Vagina (tissue), 2 donors: Measurements from ENCODE around the gene R3HDM2. TPM values are rescaled to one million over a fixed set of nuclear protein-coding genes. Genes with fewer than 3 reads are reported as not detected.

Experiments
- DNase-seq, 2 donors: peaks; one replicate each; pipeline ENCODE4 v3.0.0-alpha.2; 2017; ENCODE audit errors: extremely low spot score in 2 of 2
- H3K27ac ChIP-seq: fragments of 200-600 bp; sonication (generic); one replicate; pipeline ENCODE4 v1.5.1; 2019
- H3K27me3 ChIP-seq: fragments of 200-600 bp; sonication (generic); one replicate; pipeline ENCODE4 v1.5.1; 2019
- H3K36me3 ChIP-seq, 2 donors: fragments of 200-600 bp; sonication (generic); one replicate each; pipeline ENCODE4 v1.5.1; 2017 to 2019
- H3K4me1 ChIP-seq: fragments of 200-600 bp; sonication (generic); one replicate; pipeline ENCODE4 v1.5.1; 2019
- H3K4me3 ChIP-seq, 2 donors: fragments of 200-600 bp; sonication (generic); 1 replicate in 1 of 2; 2 replicates in 1 of 2; pipeline ENCODE4 v1.5.1; 2016 to 2019
- H3K9me3 ChIP-seq: fragments of 200-600 bp; sonication (generic); one replicate; pipeline ENCODE4 v1.5.1; 2019
- POLR2A ChIP-seq, 2 donors: fragments of 450-650 bp; IDR thresholded peaks; one replicate each; pipeline ENCODE4 v1.6.1; 2017; ENCODE audit warnings: antibody characterized with exemption in 2 of 2, mild to moderate bottlenecking in 2 of 2, moderate library complexity in 2 of 2
- POLR2AphosphoS5 ChIP-seq, 2 donors: sonication (generic); formaldehyde crosslinking; IDR thresholded peaks; one replicate each; pipeline ENCODE4 v1.9.0; 2017; ENCODE audit warnings: antibody characterized with exemption in 2 of 2, mild to moderate bottlenecking in 2 of 2, low read depth in 1 of 2; ENCODE audit not compliant: insufficient read depth in 1 of 2
- intact Hi-C: fragments of 100-400 bp; cut with DNase I; formaldehyde crosslinking; loops from one replicate; pipeline ENCODE4 v1.15.1; 2023
- total RNA-seq: library from RNA; depleted of rRNA; stranded (reverse); fragments of >200 nt; gene quantifications from one replicate; pipeline ENCODE4 v1.2.3, GENCODE V29; 2016
- TF ChIP-seq, protein P1 (sequence below), 3 experiments: fragments of 450-650 bp in 2 of 3; fragments of 200-600 bp in 1 of 3; sonication (generic) in 1 of 3; IDR thresholded peaks; one replicate each; pipeline ENCODE4 v1.5.1; 2017 to 2019; ENCODE audit warnings: antibody characterized with exemption in 3 of 3, mild to moderate bottlenecking in 2 of 3, moderate library complexity in 2 of 3

Gene R3HDM2
- total RNA-seq, 1 donor from 2014 or later: 44.2 TPM

DNA sequence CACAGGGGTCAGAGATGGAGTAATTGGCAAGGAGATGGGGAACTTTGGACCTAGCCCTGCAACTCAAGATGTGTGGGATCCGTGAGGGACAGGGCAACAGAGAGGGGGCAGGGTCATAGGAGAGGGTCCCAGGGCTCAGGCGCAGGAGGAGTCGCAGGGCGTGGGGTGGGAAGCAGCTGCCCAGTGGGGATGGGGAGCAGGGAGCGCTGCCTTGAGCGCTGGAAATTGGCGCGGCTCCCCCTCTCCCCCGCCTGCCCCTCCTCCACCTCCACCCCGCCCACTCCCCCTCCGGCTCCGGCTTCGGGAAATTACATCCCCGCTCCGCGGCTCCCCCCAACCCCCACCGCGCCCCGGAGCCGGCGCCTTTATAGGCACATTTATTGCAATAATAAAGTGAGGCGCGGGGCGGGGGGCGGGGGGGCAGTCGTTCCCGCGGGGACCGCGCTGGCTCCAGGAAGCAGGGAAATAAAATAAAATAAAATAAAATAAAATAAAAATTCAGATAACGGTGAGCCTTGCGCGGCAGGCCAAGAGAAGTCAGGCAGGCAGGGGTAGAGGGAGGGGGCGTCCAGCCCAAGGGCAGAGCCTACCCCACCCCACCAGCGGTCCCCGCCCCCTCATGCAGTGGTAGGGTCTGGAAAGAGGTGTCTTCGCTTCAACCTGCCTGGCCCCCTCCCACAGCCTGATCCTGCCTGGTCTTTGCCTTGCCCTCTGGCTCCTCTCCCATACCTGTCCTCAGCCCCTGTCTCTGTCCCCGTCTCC, 210.7 kb downstream of the R3HDM2 start:
- TF ChIP-seq POLR2AphosphoS5 (IDR thresholded peaks at IDR 0.05; ENCODE audit: insufficient read depth in 1 of 2, low read depth in 1 of 2) (no peak), POLR2A (IDR thresholded peaks at IDR 0.05) (no peak)
- TF ChIP-seq, protein P1, sequence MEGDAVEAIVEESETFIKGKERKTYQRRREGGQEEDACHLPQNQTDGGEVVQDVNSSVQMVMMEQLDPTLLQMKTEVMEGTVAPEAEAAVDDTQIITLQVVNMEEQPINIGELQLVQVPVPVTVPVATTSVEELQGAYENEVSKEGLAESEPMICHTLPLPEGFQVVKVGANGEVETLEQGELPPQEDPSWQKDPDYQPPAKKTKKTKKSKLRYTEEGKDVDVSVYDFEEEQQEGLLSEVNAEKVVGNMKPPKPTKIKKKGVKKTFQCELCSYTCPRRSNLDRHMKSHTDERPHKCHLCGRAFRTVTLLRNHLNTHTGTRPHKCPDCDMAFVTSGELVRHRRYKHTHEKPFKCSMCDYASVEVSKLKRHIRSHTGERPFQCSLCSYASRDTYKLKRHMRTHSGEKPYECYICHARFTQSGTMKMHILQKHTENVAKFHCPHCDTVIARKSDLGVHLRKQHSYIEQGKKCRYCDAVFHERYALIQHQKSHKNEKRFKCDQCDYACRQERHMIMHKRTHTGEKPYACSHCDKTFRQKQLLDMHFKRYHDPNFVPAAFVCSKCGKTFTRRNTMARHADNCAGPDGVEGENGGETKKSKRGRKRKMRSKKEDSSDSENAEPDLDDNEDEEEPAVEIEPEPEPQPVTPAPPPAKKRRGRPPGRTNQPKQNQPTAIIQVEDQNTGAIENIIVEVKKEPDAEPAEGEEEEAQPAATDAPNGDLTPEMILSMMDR (IDR thresholded peaks at IDR 0.05): no peak
- no peak for DNase-seq
- H3K27ac ChIP-seq: no peak overlapping the region
- H3K36me3 ChIP-seq: no peaks in the 10 kb centered on the region
- H3K4me1 ChIP-seq: peaks cover 36% of the 10 kb centered on the region
- no peaks in the 10 kb centered on the region for H3K9me3 ChIP-seq
- intact Hi-C loops: no loop called here
- peaks cover 7% of the 10 kb centered on the region for H3K27me3 ChIP-seq
- H3K4me3 ChIP-seq: no peak overlapping the region

DNA sequence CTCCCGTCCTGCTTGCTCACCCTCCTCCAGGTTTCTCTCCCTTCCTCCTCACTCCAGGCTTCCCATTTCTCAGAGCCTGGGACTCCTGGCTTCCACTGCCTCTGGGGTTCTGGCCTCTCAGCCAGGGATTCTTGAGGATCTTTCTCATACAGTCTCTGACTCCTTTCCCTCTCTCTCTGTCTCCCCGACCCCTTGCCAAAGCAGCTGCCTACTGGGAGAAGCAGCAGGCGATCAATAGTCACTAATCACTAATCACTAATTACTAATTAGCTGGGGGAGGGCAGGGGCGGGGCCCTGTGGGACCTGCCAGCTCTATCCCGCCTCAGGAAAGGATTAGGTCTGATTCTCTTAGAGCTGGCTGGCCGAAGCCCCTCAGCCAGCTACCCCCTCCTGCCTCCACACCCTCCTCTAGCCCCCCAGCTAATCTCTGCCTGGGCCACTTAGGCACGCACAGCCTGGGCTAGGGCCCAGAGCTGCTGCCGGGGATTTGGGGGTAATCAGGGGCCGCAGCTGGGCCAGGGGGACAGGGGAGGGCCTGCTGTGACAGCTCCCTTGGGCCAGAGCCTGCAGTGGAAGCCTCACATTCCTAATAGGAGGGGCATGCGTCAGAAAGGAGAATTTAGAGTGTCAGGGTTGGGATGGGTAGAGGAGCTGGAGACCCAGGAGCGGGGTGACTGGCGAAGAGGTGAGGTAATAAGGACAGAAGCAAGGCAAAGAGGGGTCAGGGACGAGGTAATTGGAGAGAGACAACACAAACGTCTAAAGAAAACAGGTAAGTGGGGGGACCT, 211.4 kb downstream of the R3HDM2 start:
- no peaks in the 10 kb centered on the region for H3K36me3 ChIP-seq
- peaks cover 35% of the 10 kb centered on the region for H3K4me1 ChIP-seq
- no peak overlapping the region for H3K4me3 ChIP-seq
- intact Hi-C loops: no loop called here
- DNase-seq: no peak
- H3K9me3 ChIP-seq: no peaks in the 10 kb centered on the region
- TF ChIP-seq POLR2AphosphoS5 (IDR thresholded peaks at IDR 0.05; ENCODE audit: insufficient read depth in 1 of 2, low read depth in 1 of 2) (no peak), POLR2A (IDR thresholded peaks at IDR 0.05) (no peak)
- TF ChIP-seq, protein P1 (IDR thresholded peaks at IDR 0.05): no peak
- H3K27me3 ChIP-seq: peaks cover 7% of the 10 kb centered on the region
- H3K27ac ChIP-seq: no peak overlapping the region

DNA sequence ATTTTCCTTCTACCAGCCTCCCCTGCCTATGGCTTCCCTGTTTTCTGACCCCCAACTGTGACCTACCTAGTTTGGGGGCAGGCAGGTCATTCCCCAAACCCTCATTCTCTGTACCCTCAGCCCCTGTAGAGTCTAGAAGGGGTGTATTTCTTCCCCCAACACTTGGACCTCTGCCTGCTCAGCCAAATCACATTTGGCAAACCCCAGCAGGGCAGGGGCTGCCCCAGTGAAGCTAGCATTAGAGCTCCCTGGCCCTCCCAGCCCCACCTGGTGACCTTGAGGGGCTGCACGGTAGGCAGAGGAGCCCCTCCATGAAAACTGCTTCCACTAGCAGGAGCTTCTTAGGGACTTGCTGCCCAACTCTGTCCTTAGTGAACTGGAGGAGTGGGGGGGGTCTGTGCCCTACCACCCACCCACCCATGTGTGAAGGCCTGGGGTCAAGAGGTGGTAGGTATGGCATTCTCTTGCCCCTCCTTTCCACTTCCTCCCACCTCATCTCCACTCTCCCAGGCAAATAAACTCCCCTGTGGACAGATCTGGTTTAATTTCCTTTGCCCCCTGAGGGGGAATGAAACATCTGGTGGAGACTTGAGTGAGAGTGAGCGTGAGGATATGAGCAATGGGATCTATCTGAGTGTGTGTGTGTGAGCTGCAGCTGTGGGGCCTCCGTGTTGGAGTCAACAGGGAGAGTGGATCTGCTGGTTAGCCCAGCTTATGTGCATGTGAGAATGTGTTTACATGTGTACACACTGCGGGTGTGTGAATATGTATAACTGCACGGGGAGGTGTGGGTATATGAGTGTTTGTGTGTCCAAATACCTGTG, 212.6 kb downstream of the R3HDM2 start:
- intact Hi-C loops: no loop called here

DNA sequence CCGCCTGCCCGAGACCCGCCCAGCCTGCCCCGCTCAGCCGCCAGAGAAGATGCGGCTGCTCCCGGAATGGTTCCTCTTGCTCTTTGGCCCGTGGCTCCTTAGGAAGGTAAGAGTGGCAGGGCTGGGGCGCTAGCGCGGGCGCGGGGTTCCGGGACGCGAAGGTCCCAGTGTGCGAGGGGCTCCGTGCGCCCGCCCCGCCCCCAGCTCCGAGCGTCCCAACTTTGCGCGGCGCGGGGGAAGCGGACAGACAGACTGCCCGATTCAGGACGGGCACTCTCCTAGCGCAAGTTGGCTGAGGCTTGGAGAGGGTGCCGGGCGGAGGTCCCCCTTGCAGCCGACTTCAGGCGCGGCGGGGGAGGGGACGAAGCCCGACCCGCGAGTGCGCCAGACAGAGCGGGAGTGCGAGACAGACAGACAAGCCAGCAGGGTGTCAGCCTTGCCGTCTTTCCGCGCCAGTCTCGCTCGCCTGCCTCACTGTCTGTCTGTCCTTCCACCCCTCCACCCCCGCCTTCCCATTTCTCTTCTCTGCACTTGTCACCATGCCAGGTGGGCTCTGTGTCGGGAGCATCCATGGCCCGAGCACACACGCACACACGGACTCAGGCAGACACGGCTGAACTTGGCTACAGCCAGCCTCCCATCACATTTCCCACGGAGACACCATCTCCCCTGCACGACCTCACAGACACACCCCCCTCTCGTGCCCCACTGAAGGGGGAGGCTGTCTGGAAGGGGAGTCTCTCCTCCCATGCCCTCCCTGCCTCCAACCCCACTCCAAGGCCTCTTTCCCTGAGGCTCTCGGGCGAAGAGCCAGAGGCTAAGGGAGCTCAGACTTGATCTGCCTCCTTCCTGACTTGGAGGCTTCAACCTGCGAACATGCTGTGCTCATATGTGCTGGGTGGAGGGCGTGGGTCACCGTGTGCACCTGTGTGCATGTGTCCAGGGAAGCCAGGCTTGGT, 213.6 kb downstream of the R3HDM2 start:
- no peak overlapping the region for H3K27ac ChIP-seq
- H3K4me1 ChIP-seq: peaks cover 47% of the 10 kb centered on the region
- TF ChIP-seq POLR2A (IDR thresholded peaks at IDR 0.05) (no peak), POLR2AphosphoS5 (IDR thresholded peaks at IDR 0.05; ENCODE audit: insufficient read depth in 1 of 2, low read depth in 1 of 2) (no peak)
- TF ChIP-seq, protein P1 (IDR thresholded peaks at IDR 0.05): no peak
- DNase-seq: no peak
- peaks cover 7% of the 10 kb centered on the region for H3K27me3 ChIP-seq
- peak overlapping the region; percentile 40 to 59 for H3K4me3 ChIP-seq
- intact Hi-C loops: no loop called here
- peaks cover 0 to 4% of the 10 kb centered on the region in 2 donors for H3K36me3 ChIP-seq
- no peaks in the 10 kb centered on the region for H3K9me3 ChIP-seq

More for the DNA sequence above, 212.6 kb downstream of the R3HDM2 start:
- Histone ChIP-seq H3K4me3 (no peak overlapping the region), H3K27ac (no peak overlapping the region), H3K27me3 (peaks cover 7% of the 10 kb centered on the region), H3K9me3 (no peaks in the 10 kb centered on the region), H3K4me1 (peaks cover 46% of the 10 kb centered on the region), H3K36me3 (no peaks in the 10 kb centered on the region)
- TF ChIP-seq POLR2A (IDR thresholded peaks at IDR 0.05) (no peak), POLR2AphosphoS5 (IDR thresholded peaks at IDR 0.05; ENCODE audit: insufficient read depth in 1 of 2, low read depth in 1 of 2) (no peak)
- TF ChIP-seq, protein P1 (IDR thresholded peaks at IDR 0.05): no peak
- DNase-seq: no peak
